Measurements from ENCODE around the gene EXOSC7. TPM values are rescaled to one million over a fixed set of nuclear protein-coding genes. Genes with fewer than 3 reads are reported as not detected.

EXOSC7 gene
- total and polyA plus RNA-seq, 4 experiments from 2014 or later: 44.6 to 66.9 (median 47.3) TPM

- peaks cover 17 to 42% (median 25%) of the 10 kb centered on the region in 4 donors for H3K4me1 Mint-ChIP-seq
- peaks cover 0 to 3% (median 0%) of the 10 kb centered on the region in 8 donors for H3K9me3 Mint-ChIP-seq
- ChIA-PET CTCF (ENCODE audit: partially characterized antibody) (interaction anchor here (1.5 to 1.7 kb wide), 3 partner anchors 11 to 37 kb away, joined by 3 to 7 read pairs (median 4); no protein-coding TSS in a partner anchor), POLR2A (ENCODE audit: partially characterized antibody) (interaction anchor here (0.9 kb wide), 1 partner anchor 34 kb away, joined by 3 read pairs; no protein-coding TSS in a partner anchor)
- H3K27ac ChIP-seq (ENCODE audit: low read depth, low read length): no peak overlapping the region
- H3K4me3 Mint-ChIP-seq: no peak overlapping the region
- peaks cover 15% of the 10 kb centered on the region for H3K4me1 ChIP-seq (ENCODE audit: insufficient read depth, low read length)
- no peak overlapping the region for H3K4me3 ChIP-seq (ENCODE audit: low read length in 2 of 2)
- no peaks in the 10 kb centered on the region for H3K27me3 Mint-ChIP-seq
- DNase-seq: no peak
- peaks cover 57 to 72% of the 10 kb centered on the region in 2 donors for H3K36me3 Mint-ChIP-seq
- H3K27ac Mint-ChIP-seq: peak overlapping the region in 1 of 7 donors; percentile 65
- H3K9me3 ChIP-seq (ENCODE audit: control insufficient read depth in 1 of 2, low read length in 2 of 2): no peaks in the 10 kb centered on the region
- H3K27me3 ChIP-seq (ENCODE audit: insufficient read depth, low read length): no peaks in the 10 kb centered on the region
- H3K36me3 ChIP-seq (ENCODE audit: insufficient read depth, low read length): peaks cover 27% of the 10 kb centered on the region
- intact Hi-C loops (cut with micrococcal nuclease): no loop called here
Measured at GRCh38 chr3:45001738-45002137, 25.7 kb downstream of the EXOSC7 start.

GRCh38 chr3:45002139-45002660 is 26.2 kb downstream of the EXOSC7 start:
- Histone ChIP-seq H3K27me3 (ENCODE audit: insufficient read depth, low read length) (no peaks in the 10 kb centered on the region), H3K9me3 (ENCODE audit: control insufficient read depth in 1 of 2, low read length in 2 of 2) (no peaks in the 10 kb centered on the region), H3K36me3 (ENCODE audit: insufficient read depth, low read length) (peaks cover 23% of the 10 kb centered on the region), H3K4me3 (ENCODE audit: low read length in 2 of 2) (no peak overlapping the region), H3K4me1 (ENCODE audit: insufficient read depth, low read length) (peaks cover 20% of the 10 kb centered on the region), H3K27ac (ENCODE audit: low read depth, low read length) (no peak overlapping the region)
- H3K36me3 Mint-ChIP-seq: peaks cover 53 to 68% of the 10 kb centered on the region in 2 donors
- no peak overlapping the region for H3K4me3 Mint-ChIP-seq
- POLR2A ChIA-PET (ENCODE audit: partially characterized antibody): interaction anchor here (1.0 to 1.3 kb wide), 2 partner anchors 18 to 26 kb away, joined by 3 to 4 read pairs; partner anchors contain the start of genes EXOSC7 and ZDHHC3
- H3K9me3 Mint-ChIP-seq: peaks cover 0 to 3% (median 0%) of the 10 kb centered on the region in 8 donors
- CTCF ChIA-PET (ENCODE audit: partially characterized antibody): interaction anchor here (0.8 to 1.7 kb wide), 6 partner anchors 10 to 209 kb away, joined by 3 to 11 read pairs (median 4); no protein-coding TSS in a partner anchor
- H3K27me3 Mint-ChIP-seq: no peaks in the 10 kb centered on the region
- H3K4me1 Mint-ChIP-seq: peaks cover 19 to 42% (median 28%) of the 10 kb centered on the region in 4 donors
- no peak for DNase-seq
- H3K27ac Mint-ChIP-seq: peak overlapping the region in 5 of 7 donors; percentile 38 to 82 (median 65)
- intact Hi-C loops (cut with micrococcal nuclease): no loop called here

- no peaks in the 10 kb centered on the region for H3K27me3 Mint-ChIP-seq
- H3K36me3 ChIP-seq (ENCODE audit: insufficient read depth, low read length): peaks cover 25% of the 10 kb centered on the region
- H3K27ac Mint-ChIP-seq: peak overlapping the region; percentile 23 to 82 (median 73)
- CTCF ChIA-PET (ENCODE audit: partially characterized antibody): interaction anchor here (0.8 to 1.7 kb wide), 6 partner anchors 10 to 209 kb away, joined by 3 to 11 read pairs (median 5); no protein-coding TSS in a partner anchor
- peaks cover 19 to 45% (median 28%) of the 10 kb centered on the region in 4 donors for H3K4me1 Mint-ChIP-seq
- H3K4me3 Mint-ChIP-seq: no peak overlapping the region
- H3K4me1 ChIP-seq (ENCODE audit: insufficient read depth, low read length): peaks cover 21% of the 10 kb centered on the region
- H3K27me3 ChIP-seq (ENCODE audit: insufficient read depth, low read length): no peaks in the 10 kb centered on the region
- intact Hi-C loops (cut with micrococcal nuclease): no loop called here
- no peak overlapping the region for H3K27ac ChIP-seq (ENCODE audit: low read depth, low read length)
- H3K4me3 ChIP-seq (ENCODE audit: low read length in 2 of 2): no peak overlapping the region
- peaks cover 0 to 3% (median 0%) of the 10 kb centered on the region in 8 donors for H3K9me3 Mint-ChIP-seq
- no peaks in the 10 kb centered on the region for H3K9me3 ChIP-seq (ENCODE audit: control insufficient read depth in 1 of 2, low read length in 2 of 2)
- POLR2A ChIA-PET (ENCODE audit: partially characterized antibody): interaction anchor here (1.0 to 1.3 kb wide), 2 partner anchors 18 to 27 kb away, joined by 3 to 4 read pairs; partner anchors contain the start of genes EXOSC7 and ZDHHC3
- H3K36me3 Mint-ChIP-seq: peaks cover 52 to 64% of the 10 kb centered on the region in 2 donors
- no peak for DNase-seq
Measured at GRCh38 chr3:45002720-45003119, 26.7 kb downstream of the EXOSC7 start.

GRCh38 chr3:45003406-45003805 is 27.4 kb downstream of the EXOSC7 start:
- Histone ChIP-seq H3K27ac (ENCODE audit: low read depth, low read length) (no peak overlapping the region), H3K9me3 (ENCODE audit: control insufficient read depth in 1 of 2, low read length in 2 of 2) (no peaks in the 10 kb centered on the region), H3K27me3 (ENCODE audit: insufficient read depth, low read length) (no peaks in the 10 kb centered on the region), H3K36me3 (ENCODE audit: insufficient read depth, low read length) (peaks cover 32% of the 10 kb centered on the region), H3K4me1 (ENCODE audit: insufficient read depth, low read length) (peaks cover 21% of the 10 kb centered on the region), H3K4me3 (ENCODE audit: low read length in 2 of 2) (no peak overlapping the region)
- H3K36me3 Mint-ChIP-seq: peaks cover 58 to 68% of the 10 kb centered on the region in 2 donors
- intact Hi-C loops (cut with micrococcal nuclease): no loop called here
- H3K4me1 Mint-ChIP-seq: peaks cover 21 to 51% (median 33%) of the 10 kb centered on the region in 4 donors
- ChIA-PET POLR2A (ENCODE audit: partially characterized antibody) (interaction anchor here (1.0 to 1.3 kb wide), 2 partner anchors 17 to 27 kb away, joined by 3 to 4 read pairs; partner anchors contain the start of genes EXOSC7 and ZDHHC3), CTCF (ENCODE audit: partially characterized antibody) (interaction anchor here (1.4 to 1.7 kb wide), 4 partner anchors 11 to 35 kb away, joined by 5 to 11 read pairs (median 6); no protein-coding TSS in a partner anchor)
- H3K27ac Mint-ChIP-seq: peak overlapping the region; percentile 2 to 77 (median 54)
- peaks cover 0 to 3% (median 0%) of the 10 kb centered on the region in 8 donors for H3K9me3 Mint-ChIP-seq
- H3K4me3 Mint-ChIP-seq: no peak overlapping the region
- no peaks in the 10 kb centered on the region for H3K27me3 Mint-ChIP-seq
- no peak for DNase-seq

GRCh38 chr3:45003859-45004258 is 27.8 kb downstream of the EXOSC7 start:
- no peak for DNase-seq
- H3K4me1 ChIP-seq (ENCODE audit: insufficient read depth, low read length): peaks cover 21% of the 10 kb centered on the region
- Mint-ChIP-seq H3K4me3 (no peak overlapping the region), H3K9me3 (peaks cover 0 to 3% (median 0%) of the 10 kb centered on the region in 8 donors), H3K27ac (peak overlapping the region; percentile 1 to 77 (median 42)), H3K4me1 (peaks cover 21 to 54% (median 35%) of the 10 kb centered on the region in 4 donors), H3K27me3 (no peaks in the 10 kb centered on the region), H3K36me3 (peaks cover 59 to 67% of the 10 kb centered on the region in 2 donors)
- H3K36me3 ChIP-seq (ENCODE audit: insufficient read depth, low read length): peaks cover 32% of the 10 kb centered on the region
- intact Hi-C loops (cut with micrococcal nuclease): no loop called here
- no peak overlapping the region for H3K27ac ChIP-seq (ENCODE audit: low read depth, low read length)
- H3K27me3 ChIP-seq (ENCODE audit: insufficient read depth, low read length): no peaks in the 10 kb centered on the region
- no peak overlapping the region for H3K4me3 ChIP-seq (ENCODE audit: low read length in 2 of 2)
- CTCF ChIA-PET (ENCODE audit: partially characterized antibody): interaction anchor here (1.5 to 1.7 kb wide), 2 partner anchors 30 to 32 kb away, joined by 5 to 6 read pairs; no protein-coding TSS in a partner anchor
- H3K9me3 ChIP-seq (ENCODE audit: control insufficient read depth in 1 of 2, low read length in 2 of 2): no peaks in the 10 kb centered on the region
- POLR2A ChIA-PET (ENCODE audit: partially characterized antibody): no interaction called here

- Histone ChIP-seq H3K27me3 (ENCODE audit: insufficient read depth, low read length) (no peaks in the 10 kb centered on the region), H3K9me3 (ENCODE audit: control insufficient read depth in 1 of 2, low read length in 2 of 2) (no peaks in the 10 kb centered on the region), H3K4me1 (ENCODE audit: insufficient read depth, low read length) (peaks cover 41% of the 10 kb centered on the region), H3K27ac (ENCODE audit: low read depth, low read length) (no peak overlapping the region), H3K4me3 (ENCODE audit: low read length in 2 of 2) (no peak overlapping the region), H3K36me3 (ENCODE audit: insufficient read depth, low read length) (peaks cover 19% of the 10 kb centered on the region)
- intact Hi-C loops (cut with micrococcal nuclease): no loop called here
- Mint-ChIP-seq H3K4me1 (peaks cover 27 to 77% (median 53%) of the 10 kb centered on the region in 4 donors), H3K27ac (peak overlapping the region in 4 of 7 donors; percentile 15 to 88 (median 56)), H3K27me3 (no peaks in the 10 kb centered on the region), H3K36me3 (peaks cover 59 to 62% of the 10 kb centered on the region in 2 donors), H3K4me3 (peak overlapping the region in 3 of 8 donors; percentile 52 to 55 (median 55)), H3K9me3 (peaks cover 0 to 3% (median 0%) of the 10 kb centered on the region in 8 donors)
- no peak for DNase-seq
- POLR2A ChIA-PET (ENCODE audit: partially characterized antibody): interaction anchor here (1.8 to 3.1 kb wide), 4 partner anchors 13 to 30 kb away, joined by 10 to 26 read pairs (median 12); partner anchors contain the start of genes EXOSC7 and ZDHHC3
- CTCF ChIA-PET (ENCODE audit: partially characterized antibody): interaction anchor here (1.8 to 2.9 kb wide), 2 partner anchors 28 to 29 kb away, joined by 8 to 20 read pairs; no protein-coding TSS in a partner anchor
Measured at GRCh38 chr3:45007091-45007490, 31.0 kb downstream of the EXOSC7 start.

GRCh38 chr3:45008117-45008516 is 32.1 kb downstream of the EXOSC7 start:
- Mint-ChIP-seq H3K27ac (peak overlapping the region in 4 of 7 donors; percentile 6 to 89 (median 40)), H3K36me3 (peaks cover 57 to 63% of the 10 kb centered on the region in 2 donors), H3K27me3 (no peaks in the 10 kb centered on the region), H3K4me1 (peaks cover 25 to 77% (median 53%) of the 10 kb centered on the region in 4 donors), H3K4me3 (peak overlapping the region in 2 of 8 donors; percentile 23 to 71), H3K9me3 (peaks cover 0 to 3% (median 0%) of the 10 kb centered on the region in 8 donors)
- no peak for DNase-seq
- ChIA-PET CTCF (ENCODE audit: partially characterized antibody) (interaction anchor here (0.8 to 1.5 kb wide), 2 partner anchors 28 to 29 kb away, joined by 3 to 4 read pairs; no protein-coding TSS in a partner anchor), POLR2A (ENCODE audit: partially characterized antibody) (interaction anchor here (0.7 to 2.6 kb wide), 4 partner anchors 9 to 246 kb away, joined by 3 to 12 read pairs (median 6); partner anchors contain the start of genes EXOSC7, KIF15 and ZDHHC3)
- Histone ChIP-seq H3K4me3 (ENCODE audit: low read length in 2 of 2) (no peak overlapping the region), H3K27ac (ENCODE audit: low read depth, low read length) (no peak overlapping the region), H3K27me3 (ENCODE audit: insufficient read depth, low read length) (no peaks in the 10 kb centered on the region), H3K4me1 (ENCODE audit: insufficient read depth, low read length) (peaks cover 50% of the 10 kb centered on the region), H3K36me3 (ENCODE audit: insufficient read depth, low read length) (peaks cover 30% of the 10 kb centered on the region), H3K9me3 (ENCODE audit: control insufficient read depth in 1 of 2, low read length in 2 of 2) (no peaks in the 10 kb centered on the region)
- intact Hi-C loops (cut with micrococcal nuclease): no loop called here
